Esophagus (tissue), 2 donors: ENCODE data around the gene RNASEH2B. TPM values are rescaled to one million over a fixed set of nuclear protein-coding genes. Genes with fewer than 3 reads are reported as not detected.
A peak's percentile ranks its signal among the peaks of the same experiment; 100 is the strongest.

Experiments used
- H3K27ac ChIP-seq, 2 donors: one replicate each; pipeline ENCODE4 v1.5.1; 2013; ENCODE audit warnings: low read depth in 2 of 2, mild to moderate bottlenecking in 2 of 2, inconsistent platforms in 1 of 2, low read length in 1 of 2, moderate library complexity in 1 of 2
- H3K27me3 ChIP-seq, 2 donors: one replicate each; pipeline ENCODE4 v1.6.1; 2013; ENCODE audit warnings: low read length in 2 of 2, control low read depth in 1 of 2, mild to moderate bottlenecking in 1 of 2; ENCODE audit not compliant: insufficient read depth in 2 of 2, control insufficient read depth in 1 of 2
- H3K36me3 ChIP-seq, 2 donors: one replicate each; pipeline ENCODE4 v1.6.1; 2013; ENCODE audit warnings: low read length in 1 of 2; ENCODE audit not compliant: control insufficient read depth in 2 of 2, insufficient read depth in 2 of 2
- H3K4me1 ChIP-seq, 2 donors: one replicate each; pipeline ENCODE4 v1.6.1; 2013; ENCODE audit warnings: low read length in 1 of 2; ENCODE audit not compliant: control insufficient read depth in 2 of 2, insufficient read depth in 2 of 2
- H3K4me3 ChIP-seq, 2 donors: one replicate each; pipeline ENCODE4 v1.5.1; 2013; ENCODE audit warnings: low read length in 2 of 2, mild to moderate bottlenecking in 2 of 2, low read depth in 1 of 2, moderate library complexity in 1 of 2
- H3K9me3 ChIP-seq, 2 donors: one replicate each; pipeline ENCODE4 v1.6.1; 2013; ENCODE audit warnings: mild to moderate bottlenecking in 2 of 2, low read depth in 1 of 2, low read length in 1 of 2, moderate library complexity in 1 of 2; ENCODE audit not compliant: control insufficient read depth in 2 of 2, insufficient read depth in 1 of 2
- WGBS, 2 donors: extraction: QIAGEN DNeasy Blood & Tissue Kit; methylation state at CpG; one replicate each; pipeline ENCODE4 v1.1.7; 2013; 5-methylcytosine and 5-hydroxymethylcytosine counted together
- polyA plus RNA-seq, 2 donors: library from polyadenylated mRNA; stranded (reverse); fragments of 200-250 nt; gene quantifications; one replicate each; pipeline ENCODE4 v1.2.3, GENCODE V29; 2013
- donor health status: healthy with polysubstance abuse.
- donor health status: Bipolar disorder and iron deficiency.

Gene RNASEH2B
- polyA plus RNA-seq, 2 donors = 24.3 to 31.8 TPM

DNA sequence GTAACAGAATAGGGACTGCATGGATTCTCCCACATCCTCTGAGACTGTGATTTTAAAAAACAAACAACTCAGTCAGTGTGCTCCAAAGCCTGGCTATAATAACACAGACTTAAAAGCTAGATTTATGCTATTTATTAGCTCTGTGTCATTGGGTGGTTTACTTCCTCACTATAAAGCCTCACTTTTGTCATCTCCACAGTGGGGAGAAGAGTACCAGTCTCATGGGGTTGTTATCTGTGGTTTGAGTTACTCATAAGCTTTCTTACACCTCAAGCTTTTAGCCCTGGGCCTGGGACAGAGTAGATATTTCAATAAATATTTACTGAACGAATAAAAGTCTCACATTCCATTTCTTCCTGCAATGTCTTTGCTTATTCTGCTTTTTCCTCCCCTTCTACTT, 5.3 kb downstream of the RNASEH2B start:
- H3K4me1 ChIP-seq = peaks cover 0 to 8% of the 10 kb centered on the region in 2 donors
- no peaks in the 10 kb centered on the region for H3K9me3 ChIP-seq
- no peak overlapping the region for H3K27ac ChIP-seq
- 45 to 55% methylated on average over 1 of the region's 1 CpG for WGBS, 2 donors
- H3K36me3 ChIP-seq = no peaks in the 10 kb centered on the region
- H3K27me3 ChIP-seq = no peaks in the 10 kb centered on the region
- no peak overlapping the region for H3K4me3 ChIP-seq

DNA sequence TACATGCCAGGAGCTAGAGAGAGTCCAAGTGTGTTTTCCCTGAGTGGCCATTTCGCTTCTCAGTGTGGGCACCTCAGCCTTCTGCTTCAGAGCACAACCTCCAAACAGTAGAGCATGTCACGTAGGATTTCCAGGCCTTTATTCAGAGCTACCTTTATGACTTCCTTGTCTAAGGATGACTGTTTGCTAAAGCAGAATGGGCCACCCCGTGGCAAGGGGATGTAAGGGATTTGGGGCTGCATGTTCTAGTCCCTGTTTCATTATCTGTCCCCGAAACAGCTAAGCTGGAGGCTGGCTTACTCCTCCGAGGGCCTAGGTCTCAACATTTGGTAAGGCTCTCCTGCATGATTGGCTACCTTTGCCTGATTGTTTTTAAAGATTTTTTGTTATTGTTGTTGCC, 6.0 kb downstream of the RNASEH2B start:
- WGBS, 2 donors = 77 to 82% methylated on average over 5 of the region's 5 CpGs
- no peak overlapping the region for H3K4me3 ChIP-seq
- no peaks in the 10 kb centered on the region for H3K9me3 ChIP-seq
- H3K4me1 ChIP-seq = peaks cover 0 to 5% of the 10 kb centered on the region in 2 donors
- H3K27me3 ChIP-seq = no peaks in the 10 kb centered on the region
- no peaks in the 10 kb centered on the region for H3K36me3 ChIP-seq
- peak overlapping the region in 1 of 2 donors; percentile 49 for H3K27ac ChIP-seq

DNA sequence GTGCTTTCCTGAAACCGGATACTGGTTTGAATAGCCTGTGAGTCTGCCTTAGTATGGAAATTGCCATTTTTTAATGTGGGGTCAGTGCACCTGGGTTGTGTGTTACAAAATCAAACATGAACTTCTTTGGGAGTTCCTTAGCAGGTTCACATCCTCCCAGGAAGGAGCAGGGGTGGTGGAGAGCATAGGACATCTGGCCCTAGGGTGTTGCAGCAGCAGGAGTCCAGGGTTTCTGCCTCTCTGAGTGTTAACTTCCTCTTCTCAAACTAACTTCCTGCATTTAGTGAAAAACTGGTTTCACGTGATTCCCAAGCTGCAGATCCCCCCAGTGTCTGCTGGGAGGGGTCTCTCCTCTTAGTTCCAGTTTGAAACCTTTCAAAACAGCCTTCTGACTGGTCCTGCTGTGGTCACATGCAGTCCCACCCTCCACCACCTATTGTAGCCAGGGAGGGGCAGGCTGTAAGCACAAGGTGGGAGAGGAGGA, 7.2 kb downstream of the RNASEH2B start:
- WGBS, 2 donors = 50 to 59% methylated on average over 2 of the region's 2 CpGs
- Histone ChIP-seq H3K9me3 (no peaks in the 10 kb centered on the region), H3K36me3 (no peaks in the 10 kb centered on the region), H3K4me3 (no peak overlapping the region), H3K27me3 (no peaks in the 10 kb centered on the region), H3K27ac (peak overlapping the region in 1 of 2 donors; percentile 51), H3K4me1 (peaks cover 0 to 5% of the 10 kb centered on the region in 2 donors)

DNA sequence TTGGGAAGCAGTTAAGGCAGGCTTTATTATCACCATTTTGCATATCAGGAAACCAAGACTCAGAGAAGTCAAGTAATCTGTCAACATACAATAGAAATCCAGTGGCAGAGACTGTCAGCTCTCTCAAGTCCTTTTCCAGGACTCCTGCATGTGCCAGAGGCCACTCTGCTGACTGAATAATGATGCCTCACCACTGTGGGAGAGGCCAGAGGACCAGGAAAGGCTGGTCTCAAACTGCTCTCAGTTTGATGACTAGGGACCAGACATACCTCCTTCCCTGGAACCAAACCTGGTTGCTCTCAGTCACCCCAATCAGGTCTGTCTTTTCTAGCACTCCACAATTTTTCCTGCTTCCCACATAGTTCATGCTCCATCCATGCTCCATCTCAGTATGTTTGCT, 8.0 kb downstream of the RNASEH2B start:
- Histone ChIP-seq H3K4me1 (peaks cover 0 to 5% of the 10 kb centered on the region in 2 donors), H3K36me3 (no peaks in the 10 kb centered on the region), H3K27ac (no peak overlapping the region), H3K4me3 (no peak overlapping the region), H3K27me3 (no peaks in the 10 kb centered on the region), H3K9me3 (peaks cover 0 to 2% of the 10 kb centered on the region in 2 donors)

DNA sequence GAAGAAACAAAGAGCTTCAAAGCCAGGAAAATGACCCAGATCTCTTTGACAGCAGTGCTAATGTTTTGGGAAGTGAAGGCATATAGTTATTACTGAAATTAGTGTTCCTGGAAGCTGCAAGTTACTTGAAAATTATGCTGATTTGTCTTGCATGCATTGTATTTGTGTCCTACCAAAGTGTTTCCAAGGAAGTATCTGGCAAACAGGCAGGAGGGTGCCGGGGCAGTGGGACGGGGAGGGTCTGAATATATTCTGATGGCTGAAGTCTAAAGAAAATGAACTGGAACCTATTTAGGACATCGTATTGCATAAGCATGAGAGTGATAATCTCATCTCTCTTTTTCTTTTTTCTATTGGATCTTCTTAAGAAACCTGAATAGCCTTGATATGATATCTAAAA, 9.0 kb downstream of the RNASEH2B start:
- no peaks in the 10 kb centered on the region for H3K36me3 ChIP-seq
- H3K27ac ChIP-seq = no peak overlapping the region
- 78 to 82% methylated on average over 3 of the region's 3 CpGs for WGBS, 2 donors
- H3K4me3 ChIP-seq = no peak overlapping the region
- H3K9me3 ChIP-seq = peaks cover 0 to 2% of the 10 kb centered on the region in 2 donors
- H3K4me1 ChIP-seq = peaks cover 0 to 5% of the 10 kb centered on the region in 2 donors
- H3K27me3 ChIP-seq = no peaks in the 10 kb centered on the region

DNA sequence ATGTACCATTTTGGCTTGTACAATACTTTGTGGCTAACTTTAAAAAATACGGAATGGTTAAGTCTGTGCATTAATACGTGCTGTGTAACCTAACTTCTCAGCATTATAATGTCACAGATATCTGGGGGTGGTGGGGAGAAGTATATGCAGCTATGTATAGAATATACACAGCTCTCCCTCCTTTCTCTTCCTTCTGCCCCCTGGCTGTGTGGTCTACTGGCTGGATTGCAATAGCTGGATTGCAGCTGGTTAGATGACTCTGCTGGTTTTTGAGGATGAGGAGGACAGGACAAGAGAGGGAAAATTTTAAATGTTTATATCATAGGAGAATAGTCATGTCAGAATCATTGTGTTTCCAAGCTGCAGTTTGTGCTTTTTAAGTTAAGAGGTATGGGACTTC, 9.7 kb downstream of the RNASEH2B start:
- Histone ChIP-seq H3K9me3 (peaks cover 0 to 2% of the 10 kb centered on the region in 2 donors), H3K27ac (no peak overlapping the region)

DNA sequence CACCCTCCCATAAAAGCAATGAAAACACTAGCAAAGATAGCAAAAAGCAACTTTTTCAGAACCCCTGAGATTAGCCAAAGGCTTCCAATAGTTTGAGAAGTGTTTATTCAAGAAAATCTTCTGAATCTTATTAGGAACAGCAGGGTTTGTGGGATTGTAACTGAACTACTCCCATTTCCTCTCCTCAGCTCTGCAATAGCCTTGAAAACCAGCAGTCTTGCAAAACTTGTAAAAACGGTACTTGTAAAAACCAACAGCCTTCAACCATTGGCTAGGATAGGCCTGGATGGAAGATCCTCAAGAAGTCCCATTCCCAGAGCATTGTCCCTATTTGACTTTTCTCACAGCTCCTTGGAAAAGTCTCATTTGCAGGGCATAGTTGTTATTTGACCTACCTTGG, 12.1 kb downstream of the RNASEH2B start:
- Histone ChIP-seq H3K4me3 (no peak overlapping the region), H3K9me3 (peaks cover 2 to 4% of the 10 kb centered on the region in 2 donors), H3K36me3 (no peaks in the 10 kb centered on the region), H3K27ac (no peak overlapping the region), H3K27me3 (no peaks in the 10 kb centered on the region), H3K4me1 (peaks cover 0 to 3% of the 10 kb centered on the region in 2 donors)
- WGBS, 2 donors = 92 to 93% methylated on average over 1 of the region's 1 CpG

More for the DNA sequence above, 9.7 kb downstream of the RNASEH2B start:
- WGBS, 2 donors = 55 to 74% methylated on average over 2 of the region's 2 CpGs
- H3K36me3 ChIP-seq = no peaks in the 10 kb centered on the region
- no peaks in the 10 kb centered on the region for H3K27me3 ChIP-seq
- peaks cover 0 to 5% of the 10 kb centered on the region in 2 donors for H3K4me1 ChIP-seq
- H3K4me3 ChIP-seq = no peak overlapping the region

DNA sequence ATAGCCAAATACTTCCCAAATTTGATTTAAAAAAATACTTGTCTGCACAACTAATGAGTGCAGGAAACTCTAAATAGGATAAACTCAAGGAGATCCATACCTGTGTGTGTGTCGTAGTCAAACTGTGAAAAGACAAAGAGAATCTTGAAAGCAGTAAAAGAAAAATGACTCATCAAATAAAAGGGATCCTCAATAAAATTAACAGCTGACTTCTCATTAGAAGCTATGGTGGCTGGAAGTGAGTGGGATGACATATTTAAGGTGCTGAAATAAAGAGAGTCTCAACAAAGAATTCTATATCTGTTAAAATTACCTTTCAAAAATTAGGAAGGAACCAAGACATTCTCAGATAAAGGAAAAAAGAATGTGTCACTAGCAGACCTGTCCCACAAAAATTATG, 13.7 kb downstream of the RNASEH2B start:
- 91 to 92% methylated on average over 1 of the region's 1 CpG for WGBS, 2 donors

DNA sequence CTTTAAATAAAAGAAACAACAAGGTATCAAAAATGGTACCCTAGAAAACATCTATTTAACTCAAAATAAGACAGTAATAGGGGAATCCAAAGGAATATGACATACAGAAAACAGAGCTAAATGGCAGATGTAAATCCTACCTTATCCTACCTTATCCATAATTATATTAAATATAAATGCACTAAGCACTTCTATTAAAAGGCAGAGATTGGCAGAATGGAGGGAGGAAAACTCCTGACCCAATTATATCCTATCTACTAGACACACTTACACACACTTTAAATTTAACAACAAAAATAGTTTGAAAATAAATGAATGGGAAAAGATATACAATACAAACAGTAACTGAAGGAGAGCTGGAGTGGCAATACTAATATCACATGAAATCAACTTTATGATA, 14.4 kb downstream of the RNASEH2B start:
- Histone ChIP-seq H3K4me1 (no peaks in the 10 kb centered on the region), H3K27ac (no peak overlapping the region), H3K36me3 (no peaks in the 10 kb centered on the region), H3K27me3 (no peaks in the 10 kb centered on the region), H3K4me3 (no peak overlapping the region), H3K9me3 (peaks cover 2 to 4% of the 10 kb centered on the region in 2 donors)

More for the DNA sequence above, 13.7 kb downstream of the RNASEH2B start:
- H3K36me3 ChIP-seq = no peaks in the 10 kb centered on the region
- H3K27ac ChIP-seq = no peak overlapping the region
- H3K4me3 ChIP-seq = no peak overlapping the region
- no peaks in the 10 kb centered on the region for H3K4me1 ChIP-seq
- no peaks in the 10 kb centered on the region for H3K27me3 ChIP-seq
- H3K9me3 ChIP-seq = peaks cover 2 to 4% of the 10 kb centered on the region in 2 donors

DNA sequence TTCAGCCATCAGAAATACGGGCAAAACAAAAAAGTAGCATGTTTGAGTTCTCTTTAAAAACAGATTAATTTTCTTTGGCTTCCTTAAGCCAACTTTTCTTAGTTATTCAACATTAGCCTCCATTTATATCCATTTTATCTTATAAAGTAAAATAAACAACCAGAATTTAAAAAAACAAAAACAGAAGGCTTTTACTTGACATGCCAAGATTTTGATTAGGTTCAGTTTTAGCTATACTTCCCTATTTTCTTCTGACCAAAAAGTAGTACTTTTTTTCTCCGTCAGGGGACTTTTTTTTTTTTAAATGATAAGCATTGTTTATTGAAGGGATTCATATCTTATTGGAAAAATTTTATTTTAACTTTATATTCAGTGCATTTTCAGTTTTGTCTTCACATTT, 18.1 kb downstream of the RNASEH2B start:
- no peaks in the 10 kb centered on the region for H3K27me3 ChIP-seq
- H3K4me1 ChIP-seq = no peaks in the 10 kb centered on the region
- 73 to 76% methylated on average over 2 of the region's 2 CpGs for WGBS, 2 donors
- H3K27ac ChIP-seq = no peak overlapping the region
- H3K36me3 ChIP-seq = peaks cover 0 to 4% of the 10 kb centered on the region in 2 donors
- no peak overlapping the region for H3K4me3 ChIP-seq
- H3K9me3 ChIP-seq = peaks cover 0 to 4% of the 10 kb centered on the region in 2 donors
